Mesendoderm (in vitro differentiated cells): ENCODE measurements around the gene AP3S2.

ENCODE experiments used
- DNase-seq: peaks from one replicate; pipeline ENCODE4 v3.0.0; 2013
- H2AK5ac ChIP-seq: 2 replicates; pipeline ENCODE4 v1.6.1; 2013; ENCODE audit warnings: low read length, inconsistent platforms
- H2BK120ac ChIP-seq: 2 replicates; pipeline ENCODE4 v1.6.1; 2013; ENCODE audit warnings: low read depth, mild to moderate bottlenecking, low read length, moderate library complexity, mixed read lengths
- H2BK15ac ChIP-seq: replicated peaks from 2 replicates; pipeline ENCODE4 v1.6.1; 2013; ENCODE audit warnings: low read depth, mild to moderate bottlenecking, moderate library complexity
- H2BK5ac ChIP-seq: 2 replicates; pipeline ENCODE4 v1.6.1; 2013; ENCODE audit warnings: low read length, inconsistent platforms
- H3K18ac ChIP-seq: 2 replicates; pipeline ENCODE4 v1.6.1; 2013; ENCODE audit warnings: mild to moderate bottlenecking, low read length, mixed read lengths
- H3K23ac ChIP-seq: one replicate; pipeline ENCODE4 v1.6.1; 2013; ENCODE audit warnings: low read length
- H3K27ac ChIP-seq: 2 replicates; pipeline ENCODE4 v1.5.1; 2013; ENCODE audit warnings: low read depth, mild to moderate bottlenecking, inconsistent platforms, low read length, moderate library complexity
- H3K27me3 ChIP-seq: 2 replicates; pipeline ENCODE4 v1.6.1; 2013; ENCODE audit warnings: low read length, control low read depth, mild to moderate bottlenecking, inconsistent platforms; ENCODE audit not compliant: insufficient read depth, poor library complexity
- H3K36me3 ChIP-seq: 2 replicates; pipeline ENCODE4 v1.6.1; 2013; ENCODE audit warnings: low read length, inconsistent platforms; ENCODE audit not compliant: control insufficient read depth, insufficient read depth
- H3K4ac ChIP-seq: one replicate; pipeline ENCODE4 v1.6.1; 2013; ENCODE audit warnings: low read depth, mild to moderate bottlenecking, low read length, moderate library complexity
- H3K4me1 ChIP-seq: 2 replicates; pipeline ENCODE4 v1.6.1; 2013; ENCODE audit warnings: low read depth, low read length, inconsistent platforms; ENCODE audit not compliant: control insufficient read depth
- H3K4me2 ChIP-seq: 2 replicates; pipeline ENCODE4 v1.6.1; 2013; ENCODE audit warnings: low read length
- H3K4me3 ChIP-seq: 2 replicates; pipeline ENCODE4 v1.5.1; 2013; ENCODE audit warnings: mild to moderate bottlenecking, low read length
- H3K56ac ChIP-seq: one replicate; pipeline ENCODE4 v1.6.1; 2013; ENCODE audit warnings: low read length
- H3K79me1 ChIP-seq: 2 replicates; pipeline ENCODE4 v1.6.1; 2013; ENCODE audit warnings: low read length, inconsistent platforms
- H3K79me2 ChIP-seq: 2 replicates; pipeline ENCODE4 v1.6.1; 2013; ENCODE audit warnings: mild to moderate bottlenecking, low read length; ENCODE audit not compliant: control insufficient read depth, insufficient read depth
- H3K9ac ChIP-seq: 2 replicates; pipeline ENCODE4 v1.6.1; 2013; ENCODE audit warnings: low read length, inconsistent platforms
- H4K5ac ChIP-seq: one replicate; pipeline ENCODE4 v1.6.1; 2013; ENCODE audit warnings: low read length
- H4K8ac ChIP-seq: one replicate; pipeline ENCODE4 v1.6.1; 2013; ENCODE audit warnings: low read depth, mild to moderate bottlenecking, control low read depth, low read length, moderate library complexity
- WGBS: extraction: QIAGEN DNeasy Blood & Tissue Kit; methylation state at CpG from one replicate; pipeline ENCODE4 v1.1.7; 2013; ENCODE audit warnings: low lambda C conversion rate, missing lambda C conversion rate; ENCODE audit not compliant: insufficient coverage; ENCODE audit errors: extremely low coverage; 5-methylcytosine and 5-hydroxymethylcytosine counted together

Gene AP3S2

DNA sequence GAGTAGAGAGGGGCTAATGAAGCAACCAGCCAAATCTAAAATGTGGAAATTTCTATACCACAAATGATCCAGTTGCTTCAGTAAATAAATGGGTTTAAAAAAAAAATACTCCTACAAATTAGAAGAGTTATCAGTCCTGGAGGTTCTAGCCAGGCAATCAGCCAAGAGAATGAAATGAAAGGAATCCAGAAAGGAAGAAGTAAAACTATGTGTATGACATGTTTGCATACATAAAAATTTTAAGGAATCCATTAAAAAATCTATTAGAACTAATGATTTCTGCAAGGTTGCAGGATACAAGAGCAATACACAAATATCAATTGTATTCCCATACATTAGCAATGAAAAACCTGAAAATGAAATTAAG lies 108.0 kb downstream of the AP3S2 start:
- H3K56ac ChIP-seq, result no peak overlapping the region
- H3K4ac ChIP-seq, result no peak overlapping the region
- no peak overlapping the region for H4K5ac ChIP-seq
- no peak overlapping the region for H3K9ac ChIP-seq
- H2AK5ac ChIP-seq, result no peak overlapping the region
- H2BK120ac ChIP-seq, result no peak overlapping the region
- no peaks in the 10 kb centered on the region for H3K36me3 ChIP-seq
- H3K18ac ChIP-seq, result no peak overlapping the region
- no peak overlapping the region for H3K4me3 ChIP-seq
- H2BK5ac ChIP-seq, result no peak overlapping the region
- no peak overlapping the region for H2BK15ac ChIP-seq
- DNase-seq, result no peak
- no peak overlapping the region for H4K8ac ChIP-seq
- no peak overlapping the region for H3K23ac ChIP-seq
- no peaks in the 10 kb centered on the region for H3K79me1 ChIP-seq
- no peak overlapping the region for H3K4me2 ChIP-seq
- H3K27ac ChIP-seq, result no peak overlapping the region
- H3K27me3 ChIP-seq, result no peaks in the 10 kb centered on the region
- no peaks in the 10 kb centered on the region for H3K79me2 ChIP-seq
- H3K4me1 ChIP-seq, result peaks cover 21% of the 10 kb centered on the region

DNA sequence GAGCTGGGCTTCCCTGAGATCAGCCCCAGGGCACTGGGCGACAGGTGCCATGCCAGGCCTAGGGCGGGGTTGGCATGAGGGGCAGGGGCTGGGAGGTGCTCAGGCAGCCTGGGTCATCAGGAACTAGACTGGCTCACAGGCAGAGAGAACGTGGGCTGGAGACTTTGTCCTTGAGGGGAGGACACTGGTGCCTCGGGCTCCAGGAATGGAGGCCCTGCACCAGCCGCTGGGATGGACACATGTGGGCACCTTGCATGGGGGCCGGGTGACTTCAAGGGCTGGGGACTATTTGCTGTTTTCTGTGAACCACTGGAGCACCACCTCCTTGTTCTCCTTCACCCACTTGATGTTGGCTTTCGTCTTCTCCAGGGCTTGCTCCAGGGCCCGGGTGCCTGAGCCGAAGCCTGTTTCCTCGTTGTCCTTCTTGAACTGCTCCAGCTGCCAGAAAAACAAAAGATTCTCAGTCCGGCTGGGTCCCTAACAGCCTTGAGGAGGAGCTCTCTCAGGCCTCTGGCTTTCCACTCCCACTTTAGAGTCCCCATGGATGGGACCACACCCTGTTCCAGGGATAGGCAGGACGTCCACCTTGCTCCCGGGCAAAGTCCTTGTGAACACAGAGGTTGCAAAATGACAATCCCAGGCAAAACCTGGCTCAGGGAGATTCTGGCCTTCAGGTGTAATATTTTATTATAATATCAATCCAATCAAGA lies 108.6 kb downstream of the AP3S2 start:
- Histone ChIP-seq H3K4ac (no peak overlapping the region), H3K27me3 (no peaks in the 10 kb centered on the region), H3K79me2 (no peaks in the 10 kb centered on the region), H3K79me1 (no peaks in the 10 kb centered on the region), H3K23ac (no peak overlapping the region), H2BK15ac (no peak overlapping the region), H2AK5ac (no peak overlapping the region), H3K9ac (no peak overlapping the region), H4K5ac (no peak overlapping the region), H4K8ac (no peak overlapping the region), H2BK5ac (no peak overlapping the region), H3K56ac (peak overlapping the region; percentile 20), H3K4me1 (peaks cover 22% of the 10 kb centered on the region), H3K4me2 (no peak overlapping the region), H3K4me3 (no peak overlapping the region), H3K18ac (peak overlapping the region; percentile 52), H2BK120ac (no peak overlapping the region), H3K36me3 (no peaks in the 10 kb centered on the region), H3K27ac (no peak overlapping the region)
- DNase-seq, result no peak
- WGBS, result no CpG with 5 or more reads among the region's 13 CpGs

DNA sequence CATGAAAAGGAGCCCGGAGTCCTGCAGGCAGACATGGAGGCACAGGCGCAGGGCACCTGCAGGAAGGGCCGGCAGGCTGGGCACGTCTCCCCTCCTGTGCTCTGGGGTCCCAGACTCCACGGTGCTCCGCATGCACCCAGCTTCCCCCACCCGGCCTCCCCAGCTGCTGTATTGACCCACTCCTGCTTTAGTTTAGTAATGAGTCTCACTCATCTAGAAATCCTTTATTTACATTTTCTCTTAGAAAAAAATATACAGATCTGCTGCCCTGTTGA lies 109.2 kb downstream of the AP3S2 start:
- Histone ChIP-seq H3K23ac (no peak overlapping the region), H3K36me3 (no peaks in the 10 kb centered on the region), H3K4me2 (no peak overlapping the region), H3K27me3 (no peaks in the 10 kb centered on the region), H4K5ac (no peak overlapping the region), H3K18ac (peak overlapping the region; percentile 19), H3K79me2 (no peaks in the 10 kb centered on the region), H3K56ac (peak overlapping the region; percentile 90), H3K4me3 (no peak overlapping the region), H2BK120ac (no peak overlapping the region), H2AK5ac (peak overlapping the region; percentile 97), H3K9ac (no peak overlapping the region), H3K4ac (peak overlapping the region; percentile 58), H3K4me1 (peaks cover 22% of the 10 kb centered on the region), H3K27ac (no peak overlapping the region), H3K79me1 (no peaks in the 10 kb centered on the region), H2BK5ac (no peak overlapping the region), H2BK15ac (no peak overlapping the region), H4K8ac (no peak overlapping the region)
- no CpG with 5 or more reads among the region's 7 CpGs for WGBS
- DNase-seq, result no peak

DNA sequence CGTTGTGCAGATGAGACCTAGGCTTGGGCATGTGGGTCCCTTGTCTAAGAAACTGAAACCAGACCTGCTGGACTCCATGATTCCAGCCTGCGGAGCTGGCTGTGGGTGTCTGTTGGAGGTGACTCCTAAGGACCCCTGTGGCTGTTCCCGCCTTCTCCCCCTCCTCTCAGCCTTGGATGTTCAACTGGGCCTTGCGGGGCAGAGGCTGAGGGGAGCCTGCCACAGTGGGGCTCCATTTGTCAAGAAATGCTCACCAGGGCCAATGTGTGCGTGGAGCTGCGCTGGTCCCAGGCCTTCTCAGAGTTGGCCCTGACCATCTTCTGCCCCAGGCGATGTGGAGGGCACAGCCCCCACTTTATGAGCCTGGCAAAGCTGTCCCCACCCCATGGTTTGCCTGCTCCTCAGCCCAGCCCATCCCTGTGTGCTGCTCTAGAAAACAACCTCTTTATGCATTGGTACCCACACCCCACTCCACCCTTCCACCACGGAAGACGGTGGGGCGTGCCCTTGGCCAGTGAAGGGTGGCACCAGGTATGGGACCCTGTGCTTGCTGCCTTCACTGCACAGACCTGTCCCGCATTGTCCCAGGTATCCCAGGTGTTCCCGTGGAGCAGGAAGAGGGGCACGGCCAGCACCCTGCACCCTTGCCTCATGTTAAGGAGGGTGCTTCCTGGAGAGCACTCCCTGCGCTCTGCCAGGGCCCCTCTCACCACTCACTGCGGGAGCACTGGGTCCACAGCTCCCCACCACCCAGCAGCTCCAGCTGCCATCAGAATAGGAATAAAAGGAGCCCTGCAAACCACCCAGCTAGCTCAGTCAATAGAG lies 109.7 kb downstream of the AP3S2 start:
- no peak overlapping the region for H2BK120ac ChIP-seq
- no peaks in the 10 kb centered on the region for H3K79me1 ChIP-seq
- H3K27ac ChIP-seq, result peak overlapping the region; percentile 13
- H3K4me3 ChIP-seq, result no peak overlapping the region
- no peak overlapping the region for H3K23ac ChIP-seq
- peak overlapping the region; percentile 58 for H3K4ac ChIP-seq
- H3K27me3 ChIP-seq, result no peaks in the 10 kb centered on the region
- no peak overlapping the region for H3K4me2 ChIP-seq
- H3K18ac ChIP-seq, result peak overlapping the region; percentile 19
- no peak overlapping the region for H2BK15ac ChIP-seq
- peak overlapping the region; percentile 97 for H2AK5ac ChIP-seq
- H3K4me1 ChIP-seq, result peaks cover 22% of the 10 kb centered on the region
- H3K36me3 ChIP-seq, result no peaks in the 10 kb centered on the region
- H2BK5ac ChIP-seq, result peak overlapping the region; percentile 99
- no peaks in the 10 kb centered on the region for H3K79me2 ChIP-seq
- DNase-seq, result no peak
- peak overlapping the region; percentile 90 for H3K56ac ChIP-seq
- no peak overlapping the region for H4K8ac ChIP-seq
- no peak overlapping the region for H4K5ac ChIP-seq
- H3K9ac ChIP-seq, result peak overlapping the region; percentile 18
- no CpG with 5 or more reads among the region's 15 CpGs for WGBS

GRCh38 chr15:89783111-89783860 lies 110.5 kb downstream of the AP3S2 start:
- Histone ChIP-seq H3K4me2 (peak overlapping the region; percentile 20), H3K23ac (no peak overlapping the region), H2BK5ac (peak overlapping the region; percentile 99), H3K27ac (peak overlapping the region; percentile 22), H3K4me1 (peaks cover 22% of the 10 kb centered on the region), H4K5ac (no peak overlapping the region), H2AK5ac (peak overlapping the region; percentile 100), H2BK120ac (no peak overlapping the region), H3K9ac (peak overlapping the region; percentile 44), H3K4me3 (no peak overlapping the region), H3K56ac (peak overlapping the region; percentile 90), H2BK15ac (no peak overlapping the region), H3K27me3 (no peaks in the 10 kb centered on the region), H3K36me3 (no peaks in the 10 kb centered on the region), H4K8ac (no peak overlapping the region), H3K79me2 (no peaks in the 10 kb centered on the region), H3K4ac (peak overlapping the region; percentile 58), H3K79me1 (no peaks in the 10 kb centered on the region), H3K18ac (peak overlapping the region; percentile 28)
- WGBS, result no CpG with 5 or more reads among the region's 14 CpGs
- DNase-seq, result peak; percentile 97
